OCI-LY7 (cell line): Measurements from ENCODE around the gene TIMM22. TPM values are rescaled to one million over a fixed set of nuclear protein-coding genes. Genes with fewer than 3 reads are reported as not detected.
"Not testable (repeated sequence)": the region's sequence is repeated elsewhere in the genome, so short reads cannot be mapped to it uniquely, and the experiment has no call there.

ENCODE experiments used
- BruUV-seq: library from RNA; stranded (reverse); fragments of 400-500 nt; replicated peaks from 2 replicates; lab custom pipeline; 2021; lab: Mats Ljungman, UMichigan
- CTCF ChIA-PET: fragments of 300-600 bp; sonication (Branson Sonifier 250); formaldehyde crosslinking; loops from one replicate; lab custom pipeline; 2022; ENCODE audit warnings: antibody characterized with exemption; ENCODE audit not compliant: unreplicated experiment; lab: Charles Lee
- POLR2A ChIA-PET: fragments of 300-600 bp; sonication (Branson Sonifier 250); formaldehyde crosslinking; loops from one replicate; lab custom pipeline; 2022; ENCODE audit warnings: antibody characterized with exemption; lab: Charles Lee
- DNase-seq: peaks from one replicate; pipeline ENCODE4 v3.0.0-alpha.2; 2015; ENCODE audit warnings: low spot score
- H2AFZ ChIP-seq: fragments of 200-600 bp; sonication (generic), shearing (Covaris generic); 2 replicates; pipeline ENCODE4 v1.6.1; 2014; ENCODE audit warnings: mild to moderate bottlenecking, antibody characterized with exemption, low read length, moderate library complexity
- H3K27ac ChIP-seq: fragments of 200-600 bp; sonication (generic); 2 replicates; pipeline ENCODE4 v1.5.1; 2014; ENCODE audit warnings: mixed run types, low read depth, mild to moderate bottlenecking, moderate library complexity, low read length, inconsistent platforms; ENCODE audit not compliant: poor library complexity, severe bottlenecking
- H3K36me3 ChIP-seq: fragments of 200-600 bp; sonication (generic); 2 replicates; pipeline ENCODE4 v1.6.1; 2014; ENCODE audit warnings: mild to moderate bottlenecking, antibody characterized with exemption, low read length, moderate library complexity, mixed read lengths; ENCODE audit not compliant: insufficient read depth
- H3K4me1 ChIP-seq: fragments of 200-600 bp; sonication (generic); 2 replicates; pipeline ENCODE4 v1.5.1; 2014; ENCODE audit warnings: mild to moderate bottlenecking, low read length; ENCODE audit not compliant: insufficient read depth, poor library complexity, severe bottlenecking
- H3K4me2 ChIP-seq: fragments of 200-600 bp; sonication (generic); 2 replicates; pipeline ENCODE4 v1.6.1; 2014; ENCODE audit warnings: mild to moderate bottlenecking, low read length
- H3K4me3 ChIP-seq: fragments of 200-600 bp; sonication (generic); 2 replicates; pipeline ENCODE4 v1.5.1; 2014; ENCODE audit warnings: mild to moderate bottlenecking, low read depth, low read length; ENCODE audit not compliant: poor library complexity, severe bottlenecking
- H3K79me2 ChIP-seq: fragments of 200-600 bp; sonication (generic); 2 replicates; pipeline ENCODE4 v1.6.1; 2016; ENCODE audit warnings: low read depth, mild to moderate bottlenecking, low read length, moderate library complexity, mixed read lengths; ENCODE audit not compliant: insufficient read depth
- H3K9me2 ChIP-seq: fragments of 200-600 bp; sonication (generic); 2 replicates; pipeline ENCODE4 v1.6.1; 2016; ENCODE audit warnings: mild to moderate bottlenecking, low read length, mixed read lengths; ENCODE audit not compliant: insufficient read depth
- H3K9me3 ChIP-seq: fragments of 200-600 bp; sonication (generic); 2 replicates; pipeline ENCODE4 v1.6.1; 2014; ENCODE audit warnings: mild to moderate bottlenecking, mixed run types, low read length, mixed read lengths
- H4K20me1 ChIP-seq: fragments of 200-600 bp; sonication (generic); 2 replicates; pipeline ENCODE4 v1.6.1; 2014; ENCODE audit warnings: mild to moderate bottlenecking, antibody characterized with exemption, low read length, moderate library complexity, mixed read lengths; ENCODE audit not compliant: insufficient read depth
- CTCF ChIP-seq: fragments of 200-600 bp; sonication (generic); conservative IDR thresholded peaks from 2 replicates; pipeline ENCODE4 v1.5.1; 2014; ENCODE audit warnings: mild to moderate bottlenecking, antibody characterized with exemption, low read length, moderate library complexity, mixed read lengths
- EZH2phosphoT487 ChIP-seq: fragments of 200-600 bp; sonication (generic); IDR thresholded peaks from 2 replicates; pipeline ENCODE4 v1.6.1; 2018; ENCODE audit warnings: low read depth, borderline replicate concordance, mild to moderate bottlenecking, mixed run types, antibody characterized with exemption, low read length, moderate library complexity, mixed read lengths
- intact Hi-C: fragments of 100-400 bp; cut with micrococcal nuclease; formaldehyde crosslinking; loops from one replicate; pipeline ENCODE4 v1.10.0; 2022; ENCODE audit not compliant: unreplicated experiment
- total RNA-seq, 2 experiments: library from RNA; depleted of rRNA in 1 of 2; stranded (reverse); fragments of >200 nt in 1 of 2; shearing (Covaris generic) in 1 of 2; gene quantifications; 2 replicates each; pipeline ENCODE4 v1.2.3, GENCODE V29; 2014 to 2022

TIMM22 gene
- total RNA-seq, 2 experiments from 2014 or later: 13.8 to 15.7 TPM

GRCh38 chr17:973053-973452 lies 23.9 kb upstream of the TIMM22 start:
- no peak for DNase-seq
- Histone ChIP-seq H3K27ac (no peak overlapping the region), H3K9me3 (no peaks in the 10 kb centered on the region), H4K20me1 (no peaks in the 10 kb centered on the region), H3K4me1 (no peaks in the 10 kb centered on the region), H3K9me2 (no peaks in the 10 kb centered on the region), H3K4me2 (no peak overlapping the region), H2AFZ (no peak overlapping the region), H3K79me2 (no peaks in the 10 kb centered on the region), H3K36me3 (no peaks in the 10 kb centered on the region), H3K4me3 (no peak overlapping the region)
- BruUV-seq: no TSS peak
- ChIA-PET CTCF (no interaction called here), POLR2A (interaction anchor here (1.2 kb wide), 1 partner anchor 15 kb away, joined by 5 read pairs; no protein-coding TSS in a partner anchor)
- intact Hi-C loops: no loop called here
- TF ChIP-seq EZH2phosphoT487 (no peak), CTCF (no peak)

- H3K27ac ChIP-seq, DNase-seq, H3K9me3 ChIP-seq, BruUV-seq, H3K9me2 ChIP-seq, H3K4me2 ChIP-seq, H3K4me1 ChIP-seq, H2AFZ ChIP-seq, H4K20me1 ChIP-seq, CTCF ChIA-PET, H3K79me2 ChIP-seq, intact Hi-C loops, H3K36me3 ChIP-seq, H3K4me3 ChIP-seq: not testable (repeated sequence)
- POLR2A ChIA-PET: interaction anchor here (0.5 kb wide), 1 partner anchor 86 kb away, joined by 4 read pairs; no protein-coding TSS in a partner anchor
These were observed 22.2 kb upstream of the TIMM22 start for GRCh38 chr17:974778-975177.

GRCh38 chr17:975371-975915 lies 21.5 kb upstream of the TIMM22 start:
- BruUV-seq: no TSS peak
- H3K79me2 ChIP-seq: no peaks in the 10 kb centered on the region

More at GRCh38 chr17:975371-975915, 21.5 kb upstream of the TIMM22 start:
- POLR2A ChIA-PET: no interaction called here
- no peak for DNase-seq
- Histone ChIP-seq H3K27ac (no peak overlapping the region), H3K9me3 (no peaks in the 10 kb centered on the region), H3K4me2 (no peak overlapping the region), H3K4me1 (peaks cover 7% of the 10 kb centered on the region), H3K36me3 (no peaks in the 10 kb centered on the region), H2AFZ (no peak overlapping the region), H3K4me3 (no peak overlapping the region), H4K20me1 (no peaks in the 10 kb centered on the region), H3K9me2 (no peaks in the 10 kb centered on the region)
- intact Hi-C loops: no loop called here
- no peak for TF ChIP-seq CTCF
- no peak for TF ChIP-seq EZH2phosphoT487
- CTCF ChIA-PET: no interaction called here
